A549 treated with RU486 at 1 μM for 4 hours (cell line): ENCODE results near the gene IFT20. TPM values are rescaled to one million over a fixed set of nuclear protein-coding genes. Genes with fewer than 3 reads are reported as not detected.

Experiments used
- total RNA-seq: library from RNA; stranded (reverse); fragments of 200-300 nt; extraction: Qiagen RNA extraction; gene quantifications from 5 replicates; pipeline ENCODE4 v1.2.3, GENCODE V29; 2022; ENCODE audit warnings: low read depth

IFT20 gene
- total RNA-seq, result 57.2 to 59.9 TPM (median 57.8 TPM) in 5 replicates

GRCh38 chr17:28335201-28335958 is at the start of gene IFT20, which contains the start of gene TNFAIP1:
TSS of gene IFT20 (minus strand) at chr17:28335472. CDS start at chr17:28331985, 3,487 bp downstream.
TSS of gene TNFAIP1 (plus strand) at chr17:28335761. CDS start at chr17:28339522, 3,761 bp downstream.

GRCh38 chr17:28371245-28372202 is 36.3 kb upstream of the IFT20 start, which contains the start of gene SARM1:
TSS of gene SARM1 (plus strand) at chr17:28371694. CDS start at chr17:28372033, 339 bp downstream.

GRCh38 chr17:28370035-28370743 is 34.9 kb upstream of the IFT20 start, which contains the start of gene VTN:
TSS of gene VTN (minus strand) at chr17:28370307. CDS start at chr17:28370203, 104 bp downstream.

GRCh38 chr17:28364665-28365363 is 29.5 kb upstream of the IFT20 start, which contains the start of gene SEBOX:
TSS of gene SEBOX (minus strand) at chr17:28365199. CDS start at chr17:28365151, 48 bp downstream.

GRCh38 chr17:28357061-28357900 is 22.0 kb upstream of the IFT20 start, which contains the start of gene POLDIP2:
TSS of gene POLDIP2 (minus strand) at chr17:28357527. CDS start at chr17:28357448, 79 bp downstream.

GRCh38 chr17:28318759-28319597 is 16.3 kb downstream of the IFT20 start, which contains the start of gene TMEM97:
TSS of gene TMEM97 (plus strand) at chr17:28319200. CDS start at chr17:28319240, 40 bp downstream.

Other genes with a start within 250 kb of the IFT20 start
- 48.1 to 56.0 TPM (median 51.1 TPM) in 5 replicates for gene TMEM97, start 16.3 kb downstream of the IFT20 start, total RNA-seq
- gene TNFAIP1, start 289 bp upstream of the IFT20 start, total RNA-seq, result 39.9 to 54.1 TPM (median 46.9 TPM) in 5 replicates
- gene POLDIP2, start 22.1 kb upstream of the IFT20 start, total RNA-seq, result 139 to 167 TPM (median 160 TPM) in 5 replicates
- gene SEBOX, start 29.7 kb upstream of the IFT20 start, total RNA-seq, result not detected in 5 replicates
- gene VTN, start 34.8 kb upstream of the IFT20 start, total RNA-seq, result 16.0 to 24.4 TPM (median 22.0 TPM) in 5 replicates
- 4.3 to 7.2 TPM (median 5.2 TPM) in 5 replicates for gene SARM1, start 36.2 kb upstream of the IFT20 start, total RNA-seq
- 16.1 to 21.6 TPM (median 20.2 TPM) in 5 replicates for gene SLC46A1, start 70.7 kb upstream of the IFT20 start, total RNA-seq
- 0.10 to 0.18 TPM (median 0.14 TPM) in 4 of 5 replicates, not detected in the other for gene SLC13A2, start 138.2 kb upstream of the IFT20 start, total RNA-seq
- gene FOXN1, start 170.9 kb upstream of the IFT20 start, total RNA-seq, result not detected in 5 replicates
- gene UNC119, start 217.2 kb upstream of the IFT20 start, total RNA-seq, result 25.1 to 32.6 TPM (median 29.0 TPM) in 5 replicates
- gene PIGS, start 236.1 kb upstream of the IFT20 start, total RNA-seq, result 55.8 to 58.4 TPM (median 56.6 TPM) in 5 replicates
- 1.3 to 2.3 TPM (median 1.8 TPM) in 5 replicates for gene ALDOC, start 241.4 kb upstream of the IFT20 start, total RNA-seq